ENCODE results near the gene PIP4K2A. TPM values are rescaled to one million over a fixed set of nuclear protein-coding genes. Genes with fewer than 3 reads are reported as not detected.

Gene PIP4K2A
- total and polyA plus RNA-seq, 2 of the 8 experiments (the other 6 are each of a cell fraction or from before 2014, with no cell fraction given): 19.0 to 60.9 TPM

- TF ChIP-seq SP4 (IDR thresholded peaks at IDR 0.05; ENCODE audit: low read length): no peak
- TF ChIP-seq POLR2A (IDR thresholded peaks at IDR 0.05; ENCODE audit: control extremely low read depth in 1 of 2, low read depth in 2 of 2, low read length in 2 of 2): no peak
- TF ChIP-seq MAFK (IDR thresholded peaks at IDR 0.05; ENCODE audit: low read depth, low read length): no peak
- TF ChIP-seq SUZ12 (IDR thresholded peaks at IDR 0.05; ENCODE audit: low read length): no peak
- TF ChIP-seq RNF2 (IDR thresholded peaks at IDR 0.05; ENCODE audit: borderline replicate concordance, low read depth, low read length, missing control alignments, poor library complexity, severe bottlenecking): no peak
- TF ChIP-seq NANOG (IDR thresholded peaks at IDR 0.05; ENCODE audit: insufficient read depth, low read depth, low read length, poor library complexity, severe bottlenecking): no peak
Observed at GRCh38 chr10:22640359-22640758, 74.0 kb downstream of the PIP4K2A start (continued).

All from H1 (cell line).